GM12878 (cell line): ENCODE measurements around the gene TBC1D8. TPM values are rescaled to one million over a fixed set of nuclear protein-coding genes. Genes with fewer than 3 reads are reported as not detected.

Experiments
- ATAC-seq: fragments of 200-7000 bp; cut with Tn5 transposase; 3 replicates; pipeline ENCODE4 v1.9.1; 2020; ENCODE audit warnings: mild to moderate bottlenecking, moderate library complexity
- BruUV-seq: library from RNA; stranded (reverse); fragments of 400-500 nt; replicated peaks from 2 replicates; lab custom pipeline; 2021; lab: Mats Ljungman, UMichigan
- CTCF ChIA-PET: fragments of 300-600 bp; sonication (Branson Sonifier 250); formaldehyde crosslinking; extraction: SDS; loops from one replicate; lab custom pipeline; 2021; ENCODE audit warnings: inconsistent platforms; lab: Yijun Ruan, JAX
- POLR2A ChIA-PET: fragments of 350-600 bp; formaldehyde crosslinking; extraction: SDS; loops from one replicate; lab custom pipeline; 2021; ENCODE audit warnings: inconsistent platforms; lab: Charles Lee
- RAD21 ChIA-PET: fragments of 300-600 bp; sonication (Branson Sonifier 250); formaldehyde crosslinking; loops from one replicate; lab custom pipeline; 2023; ENCODE audit warnings: antibody characterized with exemption; ENCODE audit not compliant: unreplicated experiment; lab: Charles Lee
- SMC1A ChIA-PET: fragments of 300-600 bp; sonication (Branson Sonifier 250); formaldehyde crosslinking; loops from one replicate; lab custom pipeline; 2023; ENCODE audit not compliant: unreplicated experiment, uncharacterized antibody; lab: Charles Lee
- DNase-seq: peaks from one replicate; pipeline ENCODE4 v3.0.0-alpha.2; 2011; ENCODE audit warnings: low read depth, low spot score
- FAIRE-seq: peaks from 3 replicates; lab custom pipeline; 2011; peaks lifted over from hg19 to GRCh38; lab: Jason Lieb, UNC
- H2AFZ ChIP-seq: 2 replicates; pipeline ENCODE4 v1.6.0; 2011; ENCODE audit warnings: low read depth, low read length, control low read depth; ENCODE audit not compliant: control insufficient read depth
- H3K27ac ChIP-seq: 2 replicates; pipeline ENCODE4 v1.5.1; 2011; ENCODE audit warnings: control low read depth; ENCODE audit not compliant: control insufficient read depth, insufficient read depth
- H3K27me3 ChIP-seq, 2 experiments: replicated peaks in 1 of 2; 2 replicates each; pipeline versions ENCODE4 v1.6.0 to v1.6.1; 2011; ENCODE audit warnings: low read length in 1 of 2; ENCODE audit not compliant: control insufficient read depth in 2 of 2, insufficient read depth in 2 of 2
- H3K36me3 ChIP-seq, 2 experiments: 2 replicates each; pipeline ENCODE4 v1.5.1; 2011; ENCODE audit warnings: low read length in 1 of 2; ENCODE audit not compliant: control insufficient read depth in 2 of 2, insufficient read depth in 2 of 2
- H3K4me1 ChIP-seq: 2 replicates; pipeline ENCODE4 v1.6.1; 2011; ENCODE audit warnings: mild to moderate bottlenecking, low read length, moderate library complexity, mixed read lengths; ENCODE audit not compliant: control insufficient read depth, insufficient read depth
- H3K4me2 ChIP-seq: 2 replicates; pipeline ENCODE4 v1.6.0; 2011; ENCODE audit warnings: control low read depth; ENCODE audit not compliant: control insufficient read depth, insufficient read depth
- H3K4me3 ChIP-seq: fragments of 200-600 bp; sonication (generic); 2 replicates; pipeline ENCODE4 v1.5.1; 2016
- H3K79me2 ChIP-seq: 2 replicates; pipeline ENCODE4 v1.6.0; 2011; ENCODE audit warnings: low read length; ENCODE audit not compliant: control insufficient read depth, insufficient read depth
- H3K9ac ChIP-seq: 2 replicates; pipeline ENCODE4 v1.8.0; 2011; ENCODE audit warnings: low read length, control low read depth, mixed read lengths; ENCODE audit not compliant: control insufficient read depth, insufficient read depth
- H3K9me3 ChIP-seq: replicated peaks from 3 replicates; pipeline ENCODE4 v1.5.1; 2011; ENCODE audit warnings: mild to moderate bottlenecking, low read length; ENCODE audit not compliant: control insufficient read depth, insufficient read depth
- H4K20me1 ChIP-seq: 2 replicates; pipeline ENCODE4 v1.6.0; 2011; ENCODE audit not compliant: control insufficient read depth, insufficient read depth
- ATF7 ChIP-seq: fragments of 450-650 bp; IDR thresholded peaks from 2 replicates; pipeline ENCODE4 v1.6.1; 2016; ENCODE audit warnings: low read depth, mild to moderate bottlenecking
- BACH1 ChIP-seq: fragments of 450-650 bp; IDR thresholded peaks from 2 replicates; pipeline ENCODE4 v1.6.1; 2017; ENCODE audit warnings: mild to moderate bottlenecking, borderline replicate concordance
- CBX3 ChIP-seq: fragments of 200-600 bp; sonication (generic); IDR thresholded peaks from 2 replicates; pipeline ENCODE4 v1.6.1; 2016; ENCODE audit warnings: low read depth, borderline replicate concordance
- CREB1 ChIP-seq: IDR thresholded peaks from 2 replicates; pipeline ENCODE4 v1.6.1; 2012; ENCODE audit warnings: low read depth, mild to moderate bottlenecking, inconsistent platforms
- EZH2 ChIP-seq: IDR thresholded peaks from 2 replicates; pipeline ENCODE4 v1.6.1; 2012; ENCODE audit warnings: low read depth, mild to moderate bottlenecking, control low read depth, inconsistent platforms, low read length, borderline replicate concordance; ENCODE audit not compliant: control insufficient read depth
- HDAC2 ChIP-seq: fragments of 200-600 bp; sonication (generic); IDR thresholded peaks from 2 replicates; pipeline ENCODE4 v1.6.1; 2017
- LARP7 ChIP-seq: fragments of 450-650 bp; IDR thresholded peaks from 2 replicates; pipeline ENCODE4 v1.6.1; 2017; ENCODE audit warnings: mild to moderate bottlenecking
- MEF2B ChIP-seq: fragments of 450-650 bp; IDR thresholded peaks from 2 replicates; pipeline ENCODE4 v1.6.1; 2018; ENCODE audit warnings: mild to moderate bottlenecking, moderate library complexity; ENCODE audit not compliant: partially characterized antibody, poor library complexity, severe bottlenecking
- MXI1 ChIP-seq: fragments of 150-350 bp; IDR thresholded peaks from 2 replicates; pipeline ENCODE4 v1.6.1; 2011; ENCODE audit warnings: low read depth, mild to moderate bottlenecking, inconsistent platforms, low read length, improper control_type of control experiment
- MYC ChIP-seq: IDR thresholded peaks from 2 replicates; pipeline ENCODE4 v1.6.1; 2011; ENCODE audit warnings: mild to moderate bottlenecking, low read length, moderate library complexity, inconsistent platforms; ENCODE audit not compliant: insufficient read depth, insufficient replicate concordance, insufficient read length, severe bottlenecking
- NR2F1 ChIP-seq: fragments of 450-650 bp; conservative IDR thresholded peaks from 2 replicates; pipeline ENCODE4 v1.6.1; 2017; ENCODE audit warnings: mild to moderate bottlenecking
- PAX8 ChIP-seq: fragments of 450-650 bp; IDR thresholded peaks from 2 replicates; pipeline ENCODE4 v1.6.1; 2017; ENCODE audit warnings: mild to moderate bottlenecking, moderate library complexity
- PKNOX1 ChIP-seq: fragments of 450-650 bp; IDR thresholded peaks from 2 replicates; pipeline ENCODE4 v1.6.1; 2016; ENCODE audit warnings: mild to moderate bottlenecking
- RAD21 ChIP-seq: IDR thresholded peaks from 2 replicates; pipeline ENCODE4 v1.6.1; 2011; ENCODE audit warnings: mild to moderate bottlenecking, low read depth, low read length, moderate library complexity; ENCODE audit not compliant: insufficient read depth
- RB1 ChIP-seq: fragments of 450-650 bp; formaldehyde crosslinking; IDR thresholded peaks from 2 replicates; pipeline ENCODE4 v1.6.1; 2017; ENCODE audit warnings: mild to moderate bottlenecking, borderline replicate concordance
- SMAD1 ChIP-seq: fragments of 450-650 bp; IDR thresholded peaks from 2 replicates; pipeline ENCODE4 v1.6.1; 2018; ENCODE audit warnings: mild to moderate bottlenecking, low read depth; ENCODE audit not compliant: partially characterized antibody
- WRNIP1 ChIP-seq: IDR thresholded peaks from 2 replicates; pipeline ENCODE4 v1.6.1; 2011; ENCODE audit warnings: low read depth, low read length, improper control_type of control experiment, borderline replicate concordance
- ZNF687 ChIP-seq: fragments of 450-650 bp; IDR thresholded peaks from 2 replicates; pipeline ENCODE4 v1.6.1; 2017; ENCODE audit warnings: mild to moderate bottlenecking, moderate library complexity
- WGBS: methylation state at CpG from one replicate; pipeline ENCODE4 v1.1.6; 2016; ENCODE audit warnings: low lambda C conversion rate; ENCODE audit not compliant: insufficient replicate concordance, insufficient coverage; ENCODE audit errors: missing lambda C conversion rate; 5-methylcytosine and 5-hydroxymethylcytosine counted together
- in situ Hi-C: fragments of 300-500 bp; cut with MboI; formaldehyde crosslinking; loops from 9 replicates; pipeline ENCODE4 v1.14.3; 2018; ENCODE audit warnings: mixed read lengths
- intact Hi-C: fragments of 100-400 bp; cut with micrococcal nuclease; formaldehyde crosslinking; loops from one replicate; pipeline ENCODE4 v1.14.2; 2022; ENCODE audit not compliant: unreplicated experiment
- polyA plus RNA-seq, 11 experiments: library from polyadenylated mRNA; depleted of rRNA in 4 of 11; unstranded in 6 of 11; stranded (reverse) in 5 of 11; fragments of >200 nt; fragmentation: Nextera tagmentation in 4 of 11; fragmentation: Illumina TruSeq in 1 of 11; extraction: Ambion mirVana in 4 of 11; extraction: Trizol in 1 of 11; gene quantifications; 1 replicate in 1 of 11; 2 replicates in 10 of 11; pipeline versions ENCODE4 v1.2.1 to v1.2.3, GENCODE V29; 2011 to 2016; ENCODE audit warnings: inconsistent platforms in 2 of 11, missing spikeins in 2 of 11, low read depth in 1 of 11
- total RNA-seq, 4 experiments: library from RNA; depleted of rRNA in 3 of 4; stranded (reverse); fragments of >200 nt in 3 of 4; fragmentation: Illumina TruSeq in 1 of 4; extraction: Trizol in 1 of 4; gene quantifications; 2 replicates each; pipeline versions ENCODE4 v1.2.1 to v1.2.3, GENCODE V29; 2013 to 2021

TBC1D8 gene
- total and polyA plus RNA-seq, 10 of the 15 experiments (the other 5 are each of a cell fraction or from before 2014, with no cell fraction given), result 0.80 to 4.9 (median 4.4) TPM

GRCh38 chr2:101089419-101089818 lies 61.8 kb downstream of the TBC1D8 start:
- Histone ChIP-seq H3K36me3 (no peaks in the 10 kb centered on the region), H4K20me1 (no peaks in the 10 kb centered on the region), H3K4me3 (no peak overlapping the region), H3K79me2 (no peaks in the 10 kb centered on the region; the same call in 1 of the 2 replicates), H3K27ac (peak overlapping the region; percentile 39; the same call in 1 of the 2 replicates), H3K27me3 (no peaks in the 10 kb centered on the region), H2AFZ (no peak overlapping the region), H3K4me2 (peak overlapping the region; percentile 11; the same call in 1 of the 2 replicates), H3K9me3 (no peaks in the 10 kb centered on the region), H3K9ac (no peak overlapping the region), H3K4me1 (peaks cover 27% of the 10 kb centered on the region)
- ChIA-PET CTCF (interaction anchor here (0.6 kb wide), 1 partner anchor 322 kb away, joined by 3 read pairs; no protein-coding TSS in a partner anchor), POLR2A (interaction anchor here (0.6 to 0.9 kb wide), 3 partner anchors 24 to 220 kb away, joined by 3 to 8 read pairs (median 3); no protein-coding TSS in a partner anchor), RAD21 (interaction anchor here (0.9 to 1.5 kb wide), 2 partner anchors 24 to 26 kb away, joined by 3 to 6 read pairs; no protein-coding TSS in a partner anchor), SMC1A (interaction anchor here (0.6 to 3.1 kb wide), 4 partner anchors 10 to 76 kb away, joined by 3 to 14 read pairs (median 5); partner anchors contain the start of gene TBC1D8)
- DNase-seq (peak; percentile 66), ATAC-seq (peak; percentile 97), FAIRE-seq (peak; percentile 89)
- 50% methylated on average over 1 of the region's 1 CpG for WGBS
- BruUV-seq, result no TSS peak
- intact Hi-C loops (loop anchor here (2.0 to 5.0 kb wide), 3 partner anchors 25 to 63 kb away; no protein-coding TSS in a partner anchor), in situ Hi-C loops (no loop called here)
- peak; percentile 98 for TF ChIP-seq NR2F1
- no peak for TF ChIP-seq EZH2
- no peak for TF ChIP-seq PAX8
- no peak; the same call in 1 of the 2 replicates for TF ChIP-seq BACH1
- TF ChIP-seq ZNF687, result 0 out of 2 replicates have a peak, but pooled peaks have one; percentile 25
- no peak for TF ChIP-seq CBX3
- no peak for TF ChIP-seq HDAC2
- TF ChIP-seq WRNIP1, result no peak
- TF ChIP-seq RAD21, result no peak
- TF ChIP-seq RB1, result no peak
- no peak for TF ChIP-seq SMAD1
- no peak for TF ChIP-seq CREB1
- TF ChIP-seq LARP7, result no peak
- TF ChIP-seq ATF7, result peak; percentile 49; the same call in 1 of the 2 replicates
- no peak for TF ChIP-seq MYC
- no peak for TF ChIP-seq MXI1
- TF ChIP-seq PKNOX1, result no peak
- TF ChIP-seq MEF2B, result no peak
